Keratinocyte (primary cell): Measurements from ENCODE around the gene ZBTB20. TPM values are rescaled to one million over a fixed set of nuclear protein-coding genes. Genes with fewer than 3 reads are reported as not detected.

ENCODE experiments used
- DNase-seq: peaks from one replicate; pipeline ENCODE4 v3.0.0-alpha.2; 2011; ENCODE audit warnings: low read depth, missing footprints, low spot score
- FAIRE-seq: peaks from 2 replicates; lab custom pipeline; 2011; peaks lifted over from hg19 to GRCh38; lab: Jason Lieb, UNC
- H2AFZ ChIP-seq: 2 replicates; pipeline ENCODE4 v1.6.0; 2012; ENCODE audit warnings: low read length, control low read depth, inconsistent platforms; ENCODE audit not compliant: control insufficient read depth
- H3K27ac ChIP-seq: 2 replicates; pipeline ENCODE4 v1.5.1; 2011; ENCODE audit warnings: low read length; ENCODE audit not compliant: control insufficient read depth, insufficient read depth
- H3K27me3 ChIP-seq: 3 replicates; pipeline ENCODE4 v1.6.0; 2011; ENCODE audit warnings: low read length; ENCODE audit not compliant: control insufficient read depth, insufficient read depth; ENCODE audit errors: extremely low read depth
- H3K36me3 ChIP-seq, 2 experiments: 2 replicates in 1 of 2; 3 replicates in 1 of 2; pipeline ENCODE4 v1.5.1; 2011; ENCODE audit warnings: low read length in 2 of 2, mild to moderate bottlenecking in 1 of 2; ENCODE audit not compliant: control insufficient read depth in 2 of 2, insufficient read depth in 2 of 2; ENCODE audit errors: extremely low read depth in 1 of 2
- H3K4me1 ChIP-seq: 3 replicates; pipeline ENCODE4 v1.5.1; 2011; ENCODE audit warnings: low read length; ENCODE audit not compliant: control insufficient read depth, insufficient read depth; ENCODE audit errors: extremely low read depth
- H3K4me2 ChIP-seq: 3 replicates; pipeline ENCODE4 v1.6.0; 2011; ENCODE audit warnings: low read depth, low read length; ENCODE audit not compliant: control insufficient read depth, insufficient read depth; ENCODE audit errors: extremely low read depth
- H3K4me3 ChIP-seq, 3 experiments: fragments of 200-600 bp in 1 of 3; sonication (generic) in 1 of 3; 2 replicates in 2 of 3; 3 replicates in 1 of 3; pipeline ENCODE4 v1.5.1; 2011 to 2016; ENCODE audit warnings: low read length in 3 of 3, mild to moderate bottlenecking in 3 of 3, control low read depth in 2 of 3, inconsistent platforms in 1 of 3, low read depth in 1 of 3, mixed read lengths in 1 of 3, mixed run types in 1 of 3, moderate library complexity in 1 of 3; ENCODE audit not compliant: control insufficient read depth in 2 of 3, insufficient read depth in 2 of 3; ENCODE audit errors: extremely low read depth in 1 of 3
- H3K79me2 ChIP-seq: 2 replicates; pipeline ENCODE4 v1.6.0; 2012; ENCODE audit warnings: low read length; ENCODE audit not compliant: control insufficient read depth, insufficient read depth
- H3K9ac ChIP-seq: 3 replicates; pipeline ENCODE4 v1.6.0; 2011; ENCODE audit warnings: low read length; ENCODE audit not compliant: control insufficient read depth, insufficient read depth; ENCODE audit errors: extremely low read depth
- H3K9me1 ChIP-seq: 3 replicates; pipeline ENCODE4 v1.6.0; 2011; ENCODE audit warnings: low read length; ENCODE audit not compliant: control insufficient read depth, insufficient read depth; ENCODE audit errors: extremely low read depth
- H3K9me3 ChIP-seq: 2 replicates; pipeline ENCODE4 v1.5.1; 2012; ENCODE audit warnings: low read depth, low read length; ENCODE audit not compliant: control insufficient read depth
- H4K20me1 ChIP-seq: 3 replicates; pipeline ENCODE4 v1.6.0; 2011; ENCODE audit warnings: low read length; ENCODE audit not compliant: control insufficient read depth, insufficient read depth; ENCODE audit errors: extremely low read depth
- CTCF ChIP-seq, 3 experiments: IDR thresholded peaks in 1 of 3; conservative IDR thresholded peaks in 1 of 3; optimal IDR thresholded peaks in 1 of 3; 2 replicates in 2 of 3; 3 replicates in 1 of 3; pipeline versions ENCODE3 to v1.5.1; 2011; ENCODE audit warnings: low read length in 3 of 3, mild to moderate bottlenecking in 3 of 3, moderate library complexity in 2 of 3, control low read depth in 1 of 3, inconsistent platforms in 1 of 3; ENCODE audit not compliant: insufficient read depth in 2 of 3; ENCODE audit errors: extremely low read depth in 1 of 3
- EZH2 ChIP-seq: IDR thresholded peaks from one replicate; pipeline ENCODE4 v1.6.1; 2012; ENCODE audit warnings: inconsistent platforms, mild to moderate bottlenecking, low read length, moderate library complexity
- dilution Hi-C: fragments of 300-500 bp; cut with MboI; formaldehyde crosslinking; loops from one replicate; pipeline ENCODE4 v1.7.0; 2020; ENCODE audit warnings: low sequenced_read_pairs; ENCODE audit not compliant: extremely low pct_ligation_motif_present
- polyA plus RNA-seq, 5 experiments: library from polyadenylated mRNA; depleted of rRNA in 3 of 5; stranded (reverse) in 3 of 5; stranded (forward) in 1 of 5; unstranded in 1 of 5; fragments of >200 nt; gene quantifications; 1 replicate in 1 of 5; 2 replicates in 3 of 5; 3 replicates in 1 of 5; pipeline versions ENCODE4 v1.2.1 to v1.2.3, GENCODE V29; 2011 to 2012; ENCODE audit warnings: missing spikeins in 2 of 5, low read depth in 1 of 5, low replicate concordance in 1 of 5

ZBTB20 gene
- polyA plus RNA-seq, 1 donor (not counting 4 experiments of a cell fraction or from before 2014, with no cell fraction given) = 0.52 TPM

- dilution Hi-C loops = no loop called here
- Histone ChIP-seq H3K4me3 (no peak overlapping the region), H3K27me3 (no peaks in the 10 kb centered on the region), H3K9me3 (no peaks in the 10 kb centered on the region), H3K27ac (no peak overlapping the region), H3K9ac (no peak overlapping the region), H3K79me2 (no peaks in the 10 kb centered on the region), H3K36me3 (no peaks in the 10 kb centered on the region), H4K20me1 (no peaks in the 10 kb centered on the region), H2AFZ (no peak overlapping the region), H3K4me2 (no peak overlapping the region), H3K4me1 (no peaks in the 10 kb centered on the region), H3K9me1 (no peaks in the 10 kb centered on the region)
- TF ChIP-seq EZH2 = no peak
- no peak for TF ChIP-seq CTCF (optimal IDR thresholded peaks at IDR 0.05 in 1 of 3, IDR thresholded peaks at IDR 0.05 in 1 of 3, conservative IDR thresholded peaks at IDR 0.05 in 1 of 3; ENCODE audit: extremely low read depth in 1 of 3, insufficient read depth in 2 of 3, low read length in 3 of 3)
- no peak for FAIRE-seq
- DNase-seq = no peak
Measured at GRCh38 chr3:114332342-114333179, 814.5 kb downstream of the ZBTB20 start.

GRCh38 chr3:114331710-114332109, 815.4 kb downstream of the ZBTB20 start:
- H3K27me3 ChIP-seq = no peaks in the 10 kb centered on the region
- H3K4me2 ChIP-seq = no peak overlapping the region
- no peak overlapping the region for H3K9ac ChIP-seq
- DNase-seq (no peak), FAIRE-seq (no peak)
- TF ChIP-seq EZH2 (no peak), CTCF (optimal IDR thresholded peaks at IDR 0.05 in 1 of 3, IDR thresholded peaks at IDR 0.05 in 1 of 3, conservative IDR thresholded peaks at IDR 0.05 in 1 of 3; ENCODE audit: extremely low read depth in 1 of 3, insufficient read depth in 2 of 3, low read length in 3 of 3) (no peak)
- H3K79me2 ChIP-seq = no peaks in the 10 kb centered on the region
- H3K4me3 ChIP-seq = no peak overlapping the region
- H3K4me1 ChIP-seq = no peaks in the 10 kb centered on the region
- H3K9me1 ChIP-seq = no peaks in the 10 kb centered on the region
- H4K20me1 ChIP-seq = no peaks in the 10 kb centered on the region
- H3K36me3 ChIP-seq = no peaks in the 10 kb centered on the region
- dilution Hi-C loops = no loop called here
- no peaks in the 10 kb centered on the region for H3K9me3 ChIP-seq
- H3K27ac ChIP-seq = no peak overlapping the region
- H2AFZ ChIP-seq = no peak overlapping the region
